GM19324 (cell line): ENCODE data around the gene MYBL2.
"Not testable (repeated sequence)": the region's sequence is repeated elsewhere in the genome, so short reads cannot be mapped to it uniquely, and the experiment has no call there.

Experiments used
- ATAC-seq: cut with Tn5 transposase; IDR thresholded peaks from one replicate; pipeline ENCODE4 v1.9.1; 2021; ENCODE audit warnings: mild to moderate bottlenecking, moderate library complexity; ENCODE audit not compliant: unreplicated experiment, low FRiP score

The MYBL2 gene

DNA sequence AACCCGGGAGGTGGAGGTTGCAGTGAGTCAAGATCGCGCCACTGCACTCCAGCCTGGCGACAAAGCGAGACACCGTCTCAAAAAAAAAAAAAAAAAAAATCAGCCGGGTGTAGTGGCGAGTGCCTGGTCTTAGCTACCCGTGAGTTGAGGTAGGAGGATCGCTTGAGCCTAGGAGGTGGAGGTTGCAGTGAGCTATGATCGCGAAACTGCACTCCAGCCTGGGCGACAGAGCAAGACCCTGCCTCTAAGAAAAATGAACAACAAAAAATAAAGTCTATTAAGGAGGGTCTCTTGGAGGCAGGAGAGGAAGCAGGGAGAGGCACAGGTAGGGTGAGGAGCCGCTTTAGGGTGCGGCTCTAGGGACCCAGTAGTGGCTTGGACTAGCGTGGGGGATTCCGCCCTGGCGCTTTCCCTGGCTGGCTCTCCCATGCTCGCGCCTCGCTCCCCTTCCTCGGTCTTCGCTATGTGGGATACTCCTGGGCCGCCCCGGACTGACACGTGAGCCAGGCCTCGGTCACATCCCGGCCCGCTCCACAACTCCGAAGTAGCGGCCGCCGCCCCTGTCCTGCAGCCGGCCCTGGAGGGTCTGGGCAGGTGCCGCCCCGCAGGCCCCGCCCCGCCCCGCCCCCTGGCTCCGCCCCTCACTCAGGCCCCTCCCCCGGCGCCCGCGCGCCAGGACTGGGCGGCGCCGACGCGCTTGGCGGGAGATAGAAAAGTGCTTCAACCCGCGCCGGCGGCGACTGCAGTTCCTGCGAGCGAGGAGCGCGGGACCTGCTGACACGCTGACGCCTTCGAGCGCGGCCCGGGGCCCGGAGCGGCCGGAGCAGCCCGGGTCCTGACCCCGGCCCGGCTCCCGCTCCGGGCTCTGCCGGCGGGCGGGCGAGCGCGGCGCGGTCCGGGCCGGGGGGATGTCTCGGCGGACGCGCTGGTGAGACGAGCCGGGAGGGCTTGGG is at the start of gene MYBL2:
TSS of gene MYBL2 (plus strand) at position 739 of the 953 bp plus-strand sequence. CDS start at position 909, 170 bp downstream.
- ATAC-seq = peak; percentile 65

DNA sequence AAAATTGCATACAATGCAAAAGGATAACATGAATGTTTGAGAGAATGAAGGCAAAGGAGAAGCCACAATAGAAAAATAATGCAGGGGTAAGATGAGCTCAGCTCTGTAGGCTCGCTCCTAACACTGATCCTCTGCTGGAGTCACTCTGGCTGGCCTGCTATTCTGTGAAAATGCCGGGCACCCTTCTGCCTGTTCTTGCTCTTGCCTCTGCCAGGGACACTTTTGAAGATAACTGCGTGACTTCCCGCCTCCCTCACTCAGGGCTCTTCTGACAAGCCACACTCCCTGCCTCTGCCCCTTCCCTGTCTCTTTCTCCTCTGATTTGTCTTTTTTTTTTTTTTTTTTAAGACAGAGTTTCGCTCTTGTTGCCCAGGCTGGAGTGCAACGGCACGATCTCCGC is 35.3 kb upstream of the MYBL2 start:
- no peak for ATAC-seq

DNA sequence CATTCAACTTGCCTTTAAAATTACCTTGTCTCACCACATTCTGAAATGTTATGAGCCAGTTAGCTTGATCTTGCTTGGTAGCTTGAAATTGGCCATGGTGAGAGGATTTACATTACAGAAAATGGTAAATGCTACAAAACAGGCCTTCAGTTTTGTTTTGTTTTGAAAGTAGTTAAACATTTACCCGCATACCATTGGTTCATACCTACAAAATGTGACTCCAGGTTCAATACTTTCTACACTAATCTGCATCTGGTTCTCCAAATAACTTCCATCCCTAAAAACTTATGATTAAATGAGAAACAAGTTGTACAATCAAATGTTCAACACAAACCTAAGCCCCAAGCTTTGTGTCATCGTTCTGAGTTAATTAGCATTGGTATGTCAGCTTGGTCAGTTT is 30.5 kb upstream of the MYBL2 start:
- ATAC-seq = no peak

DNA sequence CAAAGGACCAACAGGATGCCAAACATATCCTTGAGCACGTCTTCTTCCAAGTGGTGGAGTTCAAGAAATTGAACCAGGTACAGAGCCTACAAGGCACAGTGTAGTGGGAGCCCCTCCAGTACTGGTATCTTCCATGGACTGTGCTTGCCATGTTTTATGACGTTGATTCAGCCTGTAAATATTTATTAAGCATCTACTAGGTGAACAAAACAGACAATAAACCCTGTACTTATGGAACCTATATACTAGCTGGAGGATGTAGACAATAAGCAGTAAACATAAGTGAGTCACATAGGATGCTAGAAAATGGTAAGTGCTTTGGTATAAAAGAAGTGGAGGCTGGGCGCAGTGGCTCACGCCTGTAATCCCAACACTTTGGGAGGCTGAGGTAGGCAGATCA is 24.4 kb upstream of the MYBL2 start:
- no peak for ATAC-seq

DNA sequence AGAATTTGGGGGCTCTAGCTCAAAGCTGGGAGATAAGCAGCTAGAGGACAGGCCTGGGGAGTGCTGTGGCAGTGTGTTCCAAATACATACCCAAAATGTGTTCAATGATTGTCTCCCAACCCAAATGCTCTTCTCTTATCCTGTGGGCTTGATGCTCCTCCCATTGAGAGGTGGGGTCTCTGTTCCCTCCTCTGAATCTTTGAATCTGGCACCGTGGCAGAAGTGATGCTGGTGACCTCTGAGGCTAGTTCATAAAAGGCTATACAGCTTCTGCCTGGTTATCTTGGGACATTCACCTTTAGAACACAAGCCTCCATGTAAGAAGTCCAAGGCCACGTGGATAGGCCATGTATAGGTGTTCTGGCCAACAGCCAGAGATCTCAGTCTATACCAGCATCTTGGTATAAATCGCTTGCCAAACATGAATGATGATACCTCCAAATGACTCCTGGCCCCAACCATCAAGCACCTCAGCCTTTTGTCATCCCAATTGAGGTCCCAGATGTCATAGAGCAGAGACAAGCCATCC is 15.9 kb upstream of the MYBL2 start:
- no peak for ATAC-seq

DNA sequence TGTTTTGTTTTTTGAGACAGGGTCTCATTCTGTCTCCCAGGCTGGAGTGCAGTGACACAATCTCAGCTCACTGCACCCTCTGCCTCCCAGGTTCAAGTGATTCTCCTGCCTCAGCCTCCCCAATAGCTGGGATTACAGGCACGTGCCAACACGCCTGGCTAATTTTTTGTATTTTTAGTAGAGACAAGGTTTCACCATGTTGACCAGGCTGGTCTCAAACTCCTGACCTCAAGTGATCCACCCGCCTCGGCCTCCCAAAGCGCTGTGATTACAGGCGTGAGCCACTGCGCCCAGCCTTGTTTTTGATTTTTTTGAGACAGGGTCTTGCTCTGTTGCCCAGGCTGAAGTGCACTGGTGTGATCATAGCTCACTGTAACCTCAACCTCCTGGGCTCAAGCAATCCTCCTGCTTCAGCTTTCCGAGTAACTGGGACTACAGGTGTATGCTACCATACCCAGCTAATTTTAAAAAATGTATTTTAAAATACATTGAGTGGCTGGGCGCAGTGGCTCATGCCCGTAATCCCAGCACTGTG is 15.2 kb upstream of the MYBL2 start:
- not testable (repeated sequence) for ATAC-seq

DNA sequence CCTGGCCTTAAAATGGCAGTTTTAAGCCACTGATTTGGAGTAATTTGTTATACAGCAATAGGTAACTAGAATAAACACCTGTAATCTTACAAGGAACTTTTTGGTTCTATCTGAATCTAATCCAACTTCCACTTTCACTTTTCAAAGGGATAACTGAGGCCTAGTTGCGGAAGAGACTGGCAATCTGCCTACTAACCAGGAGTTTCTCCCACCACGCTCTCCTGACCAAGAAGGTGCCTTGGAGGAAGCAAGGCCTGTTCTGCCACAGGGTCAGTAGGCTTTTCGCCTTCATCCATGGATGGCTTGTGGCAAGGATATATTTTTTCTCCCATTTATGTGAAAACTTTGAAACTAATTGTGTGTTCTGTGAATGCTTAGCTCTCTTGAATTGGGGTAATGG is 12.9 kb upstream of the MYBL2 start:
- no peak for ATAC-seq

DNA sequence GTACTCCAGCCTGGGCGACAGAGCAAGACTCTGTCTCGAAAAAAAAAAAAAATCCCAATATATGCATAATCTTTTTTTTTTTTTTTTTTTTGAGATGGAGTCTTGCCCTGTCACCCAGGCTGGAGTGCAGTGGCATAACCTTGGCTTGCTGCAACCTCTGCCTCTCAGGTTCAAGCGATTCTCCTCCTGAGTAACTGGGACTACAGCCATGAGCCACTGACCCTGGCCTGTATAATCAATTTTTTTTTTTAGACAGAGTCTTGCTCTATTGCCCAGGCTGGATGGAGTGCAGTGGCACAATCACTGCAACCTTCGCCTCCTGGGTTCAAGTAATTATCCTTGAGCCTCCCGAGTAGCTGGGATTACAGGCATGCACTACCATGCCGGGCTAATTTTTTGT is 11.7 kb upstream of the MYBL2 start:
- ATAC-seq = not testable (repeated sequence)

DNA sequence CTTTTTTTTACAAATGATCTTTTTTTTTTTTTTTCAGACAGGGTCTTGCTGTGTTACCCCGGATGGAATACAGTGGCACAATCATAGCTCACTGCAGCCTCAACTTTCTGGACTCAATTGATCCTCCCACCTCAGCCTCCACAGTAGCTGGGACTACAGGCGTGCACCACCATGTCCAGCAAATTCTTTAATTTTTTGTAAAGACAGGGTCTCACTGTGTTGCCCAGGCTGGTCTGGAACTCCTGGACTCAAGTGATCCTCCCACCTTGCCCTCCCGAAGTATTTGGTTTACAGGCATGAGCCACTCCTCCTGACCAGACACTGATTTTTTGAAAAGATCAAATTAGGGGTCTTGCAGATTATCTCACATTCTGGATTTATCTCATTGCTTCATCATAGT is 11.0 kb upstream of the MYBL2 start:
- no peak for ATAC-seq

DNA sequence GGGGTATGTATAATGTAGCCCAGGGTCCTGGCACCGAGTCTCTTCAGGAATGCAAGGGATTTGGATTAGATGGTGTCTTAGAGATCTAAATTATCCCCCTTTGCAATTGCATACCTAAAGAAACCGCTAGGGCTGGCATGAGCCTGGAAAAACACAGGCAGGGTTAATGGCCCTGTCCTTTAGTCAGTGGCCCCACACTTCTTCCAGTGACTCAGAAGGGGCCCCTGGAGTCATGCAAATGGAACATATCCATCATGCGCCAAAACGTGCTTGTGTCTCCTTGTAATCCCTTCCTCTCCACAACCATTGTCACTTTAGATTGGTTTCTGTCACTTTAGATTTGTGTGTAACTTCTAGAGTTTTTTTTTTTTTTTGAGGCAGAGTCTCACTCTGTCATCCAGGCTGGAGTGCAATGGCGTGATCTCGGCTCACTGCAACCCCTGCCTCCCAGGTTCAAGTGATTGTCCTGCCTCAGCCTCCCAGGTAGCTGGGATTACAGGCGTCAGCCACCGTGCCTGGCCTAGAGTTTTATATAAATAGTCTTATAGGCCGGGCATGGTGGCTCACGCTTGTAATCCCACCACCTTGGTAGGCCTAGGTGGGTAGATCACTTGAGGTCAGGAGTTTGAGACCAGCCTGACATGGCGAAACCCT is 8.7 kb upstream of the MYBL2 start:
- no peak for ATAC-seq

DNA sequence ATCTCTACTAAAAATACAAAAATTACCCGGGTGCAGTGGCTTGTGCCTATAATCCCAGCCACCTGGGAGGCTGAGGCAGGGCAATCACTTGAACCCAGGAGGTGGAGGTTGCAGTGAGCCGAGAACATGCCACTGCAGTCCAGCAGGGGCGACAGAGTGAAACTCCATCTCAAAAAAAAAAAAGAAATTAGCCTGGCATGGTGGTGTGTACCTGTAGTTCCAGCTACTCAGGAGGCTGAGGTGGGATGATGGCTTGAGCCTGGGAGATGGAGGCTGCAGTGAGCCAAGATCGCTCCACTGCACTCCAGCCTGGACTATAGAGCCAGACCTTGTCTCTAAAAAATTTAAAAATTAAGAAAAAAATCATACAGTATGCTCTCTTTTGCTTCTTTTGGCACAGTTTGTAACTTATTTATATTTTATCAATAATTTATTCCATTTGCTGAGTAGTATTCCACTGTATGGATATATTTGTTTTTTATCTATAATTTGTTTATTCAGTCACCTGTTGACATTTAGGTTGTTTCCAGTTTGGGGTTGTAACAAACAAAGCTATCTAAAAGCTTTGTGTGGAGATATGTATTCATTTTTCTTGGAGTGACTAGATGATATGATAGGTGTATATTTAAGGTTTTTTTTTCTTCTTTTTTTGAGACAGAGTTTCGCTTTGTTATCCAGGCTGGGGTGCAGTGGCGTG is 8.0 kb upstream of the MYBL2 start:
- ATAC-seq = no peak

DNA sequence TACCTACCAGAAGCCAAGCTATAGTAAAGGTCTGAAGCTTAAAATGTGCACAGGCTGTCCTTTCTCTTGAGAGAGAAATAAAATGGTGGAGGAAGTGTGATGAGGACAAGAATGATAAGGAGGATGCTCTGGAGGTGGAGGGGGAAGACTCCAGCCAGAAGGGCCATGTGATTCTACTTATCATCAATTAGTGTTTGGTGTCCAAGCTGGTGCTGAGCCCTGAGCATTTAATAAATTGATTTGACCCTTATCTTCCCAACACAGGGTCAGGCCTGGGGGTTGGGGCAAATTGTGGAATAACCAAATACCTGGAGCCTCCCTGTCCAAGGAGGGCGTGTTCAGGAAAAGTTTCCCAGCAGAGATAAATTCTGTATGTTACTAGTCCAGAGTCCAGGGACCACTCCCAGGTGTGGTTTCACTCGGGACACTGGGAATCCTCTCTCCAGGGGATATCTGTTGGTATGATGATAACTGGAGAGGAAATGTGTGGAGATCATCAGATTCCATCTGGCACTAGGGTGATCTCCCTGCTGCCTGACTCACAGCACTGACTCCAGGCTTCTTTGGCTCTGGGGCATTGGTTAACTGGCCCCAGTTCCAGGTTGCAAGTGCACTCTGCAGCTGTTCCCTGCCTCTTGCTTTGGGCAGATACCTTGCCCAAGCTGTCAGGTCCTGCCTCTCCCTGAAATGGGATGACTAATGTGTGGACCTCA is 3.8 kb upstream of the MYBL2 start:
- ATAC-seq = no peak

DNA sequence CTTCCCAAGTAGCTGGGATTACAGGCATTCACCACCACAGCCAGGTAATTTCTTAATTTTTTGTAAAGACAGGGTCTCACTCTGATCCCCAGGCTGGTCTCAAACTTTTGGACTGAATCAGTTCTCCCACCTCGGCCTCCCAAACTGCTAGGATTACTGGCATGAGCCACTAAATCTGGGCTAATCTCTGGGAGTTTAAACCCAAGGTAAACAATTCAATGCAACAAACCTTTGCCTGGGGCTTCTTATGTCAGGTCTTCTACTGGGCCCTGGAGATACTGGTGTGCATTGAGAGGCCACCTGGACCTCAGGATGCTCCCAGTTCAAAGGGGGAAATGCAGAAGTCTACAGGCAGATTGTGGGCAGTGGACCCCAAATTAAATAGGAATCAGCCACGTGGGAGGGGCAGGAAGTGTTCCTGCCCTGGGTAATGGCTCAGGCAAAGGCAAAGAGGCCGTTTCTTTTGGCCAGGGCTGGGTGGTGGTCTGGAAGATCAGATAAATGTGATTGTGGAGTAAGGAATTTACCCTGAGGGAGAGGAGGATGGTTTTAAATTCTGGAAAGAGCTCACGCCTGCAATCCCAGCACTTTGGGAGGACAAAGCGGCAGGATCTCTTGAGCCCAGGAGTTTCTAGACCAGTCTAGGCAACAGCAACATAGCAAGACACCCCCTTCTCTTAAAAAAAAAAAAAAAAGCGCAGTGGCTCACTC is 1.3 kb upstream of the MYBL2 start:
- no peak for ATAC-seq

DNA sequence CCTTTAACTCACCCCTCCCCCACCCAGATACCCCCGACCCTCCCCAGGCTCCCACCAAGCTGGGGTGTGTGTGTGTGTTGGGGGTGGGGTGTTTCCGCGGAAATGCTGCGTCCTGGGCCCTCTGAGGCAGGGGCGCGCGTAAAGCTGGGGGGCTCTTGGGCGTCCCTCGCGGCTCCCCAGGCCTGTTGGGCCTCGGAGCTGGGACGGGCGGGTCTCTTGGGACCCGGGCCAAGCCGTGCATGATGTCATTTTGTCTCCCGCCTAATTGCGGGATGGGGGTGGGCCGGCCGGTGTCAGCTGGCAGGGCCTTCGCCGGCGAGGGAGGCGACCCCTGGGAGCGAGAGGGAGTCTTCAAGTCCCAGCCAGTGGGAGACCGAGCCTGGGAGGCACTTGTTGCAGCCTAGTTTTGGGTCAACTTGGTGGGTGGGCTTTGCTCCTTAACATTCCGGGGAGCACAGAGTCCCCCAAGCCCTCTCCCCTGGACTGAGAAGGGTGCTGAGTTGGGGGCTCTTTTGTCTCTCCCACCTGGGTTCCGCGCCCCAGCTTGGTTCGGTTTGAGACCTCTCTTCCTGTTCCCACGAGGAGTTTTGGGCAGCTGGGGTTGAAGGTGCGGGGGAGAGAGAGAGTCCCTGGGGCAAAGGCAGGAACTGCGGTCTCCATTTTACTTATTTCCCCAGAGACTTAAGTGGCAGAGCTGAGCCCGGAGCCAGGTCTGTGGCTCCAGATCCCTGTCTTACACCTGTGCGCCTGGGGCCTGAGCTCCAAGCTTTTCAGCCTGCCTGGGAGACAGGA is 623 bp downstream of the MYBL2 start:
- peak; percentile 14 for ATAC-seq

DNA sequence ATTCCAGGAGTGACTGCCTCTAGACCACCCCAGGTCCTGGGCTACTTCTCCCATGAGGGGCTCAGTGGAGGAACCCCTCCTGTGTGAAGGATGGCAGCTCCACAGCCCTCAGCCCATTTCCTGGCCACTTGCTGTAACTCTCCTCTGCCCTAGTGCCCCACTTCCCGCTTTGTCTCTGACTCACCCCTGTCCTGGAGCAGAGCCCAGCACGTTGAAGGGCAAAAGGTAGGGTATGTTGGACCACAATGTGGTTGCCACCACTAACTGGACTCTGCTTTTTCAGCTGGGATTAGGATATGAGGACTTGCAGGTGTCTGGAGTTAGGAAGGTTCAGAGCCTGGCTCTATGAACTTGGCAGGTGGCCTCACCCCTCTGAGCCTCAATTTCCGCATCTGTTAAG is 2.4 kb downstream of the MYBL2 start:
- ATAC-seq = no peak

DNA sequence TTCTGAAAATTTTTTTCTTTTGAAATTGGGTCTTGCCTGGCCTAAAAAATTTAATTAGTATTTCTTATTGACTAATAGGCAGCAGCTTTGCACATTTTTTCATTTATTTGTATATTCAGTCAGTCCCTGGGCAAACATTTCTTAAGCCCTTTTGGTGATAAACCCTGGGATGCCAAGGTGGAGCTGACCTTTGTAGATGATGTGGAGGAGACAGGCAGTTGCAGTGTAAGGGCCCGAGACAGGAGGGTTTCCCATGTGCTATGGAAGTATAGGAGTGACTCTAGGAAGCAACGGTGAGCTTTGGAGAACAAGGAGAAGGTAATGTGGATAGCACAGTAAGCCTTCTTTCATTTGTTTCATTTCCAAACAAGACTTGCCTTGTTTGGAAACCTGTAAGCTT is 3.5 kb downstream of the MYBL2 start:
- no peak for ATAC-seq

DNA sequence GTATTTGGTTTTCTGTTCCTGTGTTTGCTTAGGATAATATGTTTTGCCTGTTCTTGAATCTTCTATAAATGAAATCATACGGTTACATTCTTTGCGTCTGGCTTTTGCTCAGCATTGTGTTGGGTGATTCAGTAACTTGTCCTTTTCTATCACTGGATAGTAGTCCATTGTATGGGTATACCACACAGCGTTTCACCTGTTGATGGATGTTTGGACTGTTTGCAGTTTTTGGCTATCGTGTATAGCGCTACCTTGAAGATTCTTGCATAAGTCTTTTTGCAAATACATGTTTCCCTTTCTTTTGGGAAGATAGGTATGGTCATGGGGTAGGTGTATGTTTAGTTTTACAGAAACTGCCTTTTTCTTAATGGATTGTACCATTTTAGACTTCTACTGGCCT is 9.5 kb downstream of the MYBL2 start:
- no peak for ATAC-seq

DNA sequence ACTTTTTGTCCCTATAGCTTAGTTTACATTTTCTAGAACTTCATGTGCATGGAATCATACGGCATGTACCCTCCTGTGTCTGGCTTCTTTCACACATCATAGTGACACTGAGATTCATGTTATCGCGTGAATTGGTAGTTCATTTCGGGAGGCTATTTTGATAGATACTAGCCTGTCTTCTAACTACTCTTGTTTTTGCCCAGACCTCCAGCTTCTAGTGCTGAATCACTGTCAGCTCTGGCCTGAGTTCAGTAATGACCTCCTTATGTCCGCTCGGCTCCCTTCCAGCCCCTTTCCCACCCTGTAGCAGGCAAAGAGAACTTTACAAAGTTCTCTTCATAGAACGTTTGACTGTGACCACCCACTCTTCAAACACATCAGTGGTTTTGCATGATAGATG is 14.1 kb downstream of the MYBL2 start:
- no peak for ATAC-seq

DNA sequence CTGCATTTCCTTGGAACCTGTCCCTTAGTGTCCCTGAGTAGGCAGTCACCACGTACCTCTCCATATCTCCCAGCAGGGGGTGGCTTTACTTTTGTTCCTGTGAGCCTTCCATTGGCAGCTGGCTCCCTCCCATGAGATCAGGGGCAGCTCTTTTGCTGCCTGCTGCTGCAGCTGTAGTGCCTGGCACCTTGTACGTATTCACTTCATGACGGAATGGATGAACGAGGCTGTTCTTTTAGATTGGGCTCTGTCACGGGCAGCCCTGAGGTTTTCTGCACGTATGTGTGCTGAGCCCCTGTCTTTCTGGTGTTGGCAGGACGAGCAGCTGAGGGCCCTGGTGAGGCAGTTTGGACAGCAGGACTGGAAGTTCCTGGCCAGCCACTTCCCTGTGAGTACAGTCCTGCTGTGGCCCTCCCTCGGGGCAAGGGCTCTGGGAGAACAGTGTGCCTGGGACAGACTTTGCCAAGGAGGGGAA is 14.6 kb downstream of the MYBL2 start:
- peak; percentile 25 for ATAC-seq
